HepG2 (cell line): ENCODE measurements around the gene FGF19. TPM values are rescaled to one million over a fixed set of nuclear protein-coding genes. Genes with fewer than 3 reads are reported as not detected.

Experiments
- ATAC-seq: fragments of 200-7000 bp; cut with Tn5 transposase; 3 replicates; pipeline ENCODE4 v1.9.1; 2020; ENCODE audit warnings: mild to moderate bottlenecking, moderate library complexity
- BruUV-seq: library from RNA; stranded (reverse); fragments of 400-500 nt; replicated peaks from 2 replicates; lab custom pipeline; 2021; lab: Mats Ljungman, UMichigan
- CTCF ChIA-PET: fragments of 300-600 bp; formaldehyde crosslinking; extraction: SDS; loops from one replicate; lab custom pipeline; 2021; ENCODE audit warnings: low total read pairs, inconsistent platforms, low intra/inter-chr PET ratio; lab: Yijun Ruan, JAX
- POLR2A ChIA-PET: fragments of 350-600 bp; sonication (Branson Sonifier 250); formaldehyde crosslinking; loops from one replicate; lab custom pipeline; 2020; ENCODE audit warnings: antibody characterized with exemption, inconsistent platforms; lab: Yijun Ruan, JAX
- DNase-seq: peaks from one replicate; pipeline ENCODE4 v3.0.0-alpha.2; 2015; ENCODE audit warnings: low spot score
- FAIRE-seq: peaks from 3 replicates; lab custom pipeline; 2011; peaks lifted over from hg19 to GRCh38; lab: Jason Lieb, UNC
- H2AFZ ChIP-seq: one replicate; pipeline ENCODE4 v1.6.1; 2011; ENCODE audit warnings: low read length, inconsistent platforms
- H3K27ac ChIP-seq: fragments of 300-600 bp; 3 replicates; pipeline ENCODE4 v1.8.0; 2011; ENCODE audit warnings: mixed run types, mild to moderate bottlenecking, mixed read lengths, low read length, inconsistent platforms; ENCODE audit not compliant: insufficient read depth; ENCODE audit errors: extremely low read length
- H3K27me3 ChIP-seq, 2 experiments: fragments of 200-600 bp in 1 of 2; 2 replicates in 1 of 2; 3 replicates in 1 of 2; pipeline versions ENCODE4 v1.6.0 to v1.8.0; 2011; ENCODE audit warnings: low read length in 2 of 2, mild to moderate bottlenecking in 2 of 2, moderate library complexity in 2 of 2, inconsistent platforms in 1 of 2; ENCODE audit not compliant: insufficient read depth in 2 of 2, control insufficient read depth in 1 of 2
- H3K36me3 ChIP-seq, 2 experiments: fragments of 200-600 bp in 1 of 2; replicated peaks in 1 of 2; 2 replicates in 1 of 2; 3 replicates in 1 of 2; pipeline versions ENCODE4 v1.5.1 to v1.8.0; 2011; ENCODE audit warnings: low read length in 2 of 2, inconsistent platforms in 1 of 2; ENCODE audit not compliant: insufficient read depth in 2 of 2, control insufficient read depth in 1 of 2
- H3K4me1 ChIP-seq: 2 replicates; pipeline ENCODE4 v1.5.1; 2012; ENCODE audit warnings: low read length, inconsistent platforms; ENCODE audit not compliant: insufficient read depth
- H3K4me2 ChIP-seq: 2 replicates; pipeline ENCODE4 v1.6.0; 2011; ENCODE audit warnings: low read depth, low read length, inconsistent platforms
- H3K4me3 ChIP-seq, 3 experiments: fragments of 200-600 bp in 1 of 3; sonication (generic), shearing (Covaris generic) in 1 of 3; replicated peaks in 1 of 3; 2 replicates each; pipeline ENCODE4 v1.5.1; 2011 to 2016; ENCODE audit warnings: low read length in 3 of 3, inconsistent platforms in 2 of 3, low read depth in 2 of 3, mild to moderate bottlenecking in 2 of 3, control low read depth in 1 of 3, mixed read lengths in 1 of 3; ENCODE audit not compliant: insufficient read depth in 1 of 3
- H3K79me2 ChIP-seq: one replicate; pipeline ENCODE4 v1.6.1; 2011; ENCODE audit warnings: low read length, inconsistent platforms; ENCODE audit not compliant: insufficient read depth
- H3K9ac ChIP-seq: 2 replicates; pipeline ENCODE4 v1.6.0; 2011; ENCODE audit warnings: mild to moderate bottlenecking, low read depth, low read length, inconsistent platforms; ENCODE audit not compliant: insufficient read depth
- H3K9me3 ChIP-seq: 2 replicates; pipeline ENCODE4 v1.5.1; 2012; ENCODE audit warnings: mild to moderate bottlenecking, low read length
- H4K20me1 ChIP-seq: 2 replicates; pipeline ENCODE4 v1.6.0; 2011; ENCODE audit warnings: inconsistent platforms, mild to moderate bottlenecking, low read length, moderate library complexity; ENCODE audit not compliant: insufficient read depth
- FIP1L1 ChIP-seq: fragments of 200-400 bp; formaldehyde crosslinking; IDR thresholded peaks from 2 replicates; pipeline ENCODE4 v1.6.1; 2018; ENCODE audit warnings: low read depth, mild to moderate bottlenecking, low read length, moderate library complexity, borderline replicate concordance; ENCODE audit not compliant: insufficient read depth
- KLF12 ChIP-seq: sonication (generic); formaldehyde crosslinking; IDR thresholded peaks from 2 replicates; pipeline ENCODE4 v1.4.0; 2020; ENCODE audit warnings: missing genetic modification reagents, borderline replicate concordance
- MED13 ChIP-seq: sonication (generic); formaldehyde crosslinking; IDR thresholded peaks from 2 replicates; pipeline ENCODE4 v1.5.0; 2020; ENCODE audit warnings: missing genetic modification reagents
- RFX5 ChIP-seq: IDR thresholded peaks from 2 replicates; pipeline ENCODE4 v1.6.1; 2011; ENCODE audit warnings: low read depth, low read length, improper control_type of control experiment
- STAT5B ChIP-seq: sonication (generic); formaldehyde crosslinking; IDR thresholded peaks from 2 replicates; pipeline ENCODE4 v1.4.0; 2020; ENCODE audit warnings: missing genetic modification reagents
- ZNF30 ChIP-seq: sonication (generic); formaldehyde crosslinking; IDR thresholded peaks from 2 replicates; pipeline ENCODE4 v1.5.0; 2020; ENCODE audit warnings: mild to moderate bottlenecking, missing genetic modification reagents
- WGBS: methylation state at CpG from one replicate; pipeline ENCODE4 v1.1.6; 2017; ENCODE audit warnings: low lambda C conversion rate; 5-methylcytosine and 5-hydroxymethylcytosine counted together
- in situ Hi-C: cut with HindIII; loops from 2 replicates; pipeline ENCODE4 v1.10.0; 2017; ENCODE audit warnings: low pct_unique_long_range_greater_than_20kb; ENCODE audit not compliant: extremely low pct_ligation_motif_present
- intact Hi-C: fragments of 100-400 bp; cut with micrococcal nuclease; formaldehyde crosslinking; loops from one replicate; pipeline ENCODE4 v1.10.0; 2022; ENCODE audit not compliant: unreplicated experiment
- polyA plus RNA-seq, 8 experiments: library from polyadenylated mRNA; depleted of rRNA in 3 of 8; stranded (reverse) in 7 of 8; unstranded in 1 of 8; fragments of >200 nt; fragmentation: Illumina TruSeq in 4 of 8; extraction: Trizol in 4 of 8; gene quantifications; 2 replicates each; pipeline versions ENCODE4 v1.2.1 to v1.2.3, GENCODE V29; 2011 to 2016; ENCODE audit warnings: low read depth in 4 of 8, missing spikeins in 1 of 8, mixed read lengths in 1 of 8; ENCODE audit not compliant: insufficient read depth in 1 of 8
- total RNA-seq, 5 experiments: library from RNA; depleted of rRNA; stranded (reverse); fragments of >200 nt; fragmentation: Illumina TruSeq; extraction: Trizol; gene quantifications; 2 replicates each; pipeline ENCODE4 v1.2.3, GENCODE V29; 2016; ENCODE audit warnings: low read depth in 1 of 5
- TF ChIP-seq, protein P1 (sequence below): sonication (generic); formaldehyde crosslinking; IDR thresholded peaks from 2 replicates; pipeline ENCODE4 v1.4.0; 2020; ENCODE audit warnings: mild to moderate bottlenecking, missing genetic modification reagents, borderline replicate concordance

The FGF19 gene
- total and polyA plus RNA-seq, 2 of the 13 experiments (the other 11 are each of a cell fraction or from before 2014, with no cell fraction given): 0.07 TPM; not detected in 1

DNA sequence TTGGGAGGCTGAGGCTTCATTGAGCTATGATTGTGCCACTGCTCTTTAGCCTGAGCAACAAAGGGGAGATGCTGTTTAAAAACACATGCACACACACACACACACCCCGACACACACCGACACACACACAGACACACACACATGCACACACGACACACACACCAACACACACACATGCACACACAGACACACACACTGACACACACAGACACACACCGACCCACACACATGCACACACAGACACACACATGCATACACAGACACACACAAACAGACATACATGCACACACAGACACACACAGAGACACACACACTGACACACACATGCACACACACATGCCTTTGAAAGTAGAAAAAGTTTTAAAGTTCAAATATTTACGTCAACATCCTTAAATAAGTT lies 23.1 kb downstream of the FGF19 start (continued):
- TF ChIP-seq, protein P1, sequence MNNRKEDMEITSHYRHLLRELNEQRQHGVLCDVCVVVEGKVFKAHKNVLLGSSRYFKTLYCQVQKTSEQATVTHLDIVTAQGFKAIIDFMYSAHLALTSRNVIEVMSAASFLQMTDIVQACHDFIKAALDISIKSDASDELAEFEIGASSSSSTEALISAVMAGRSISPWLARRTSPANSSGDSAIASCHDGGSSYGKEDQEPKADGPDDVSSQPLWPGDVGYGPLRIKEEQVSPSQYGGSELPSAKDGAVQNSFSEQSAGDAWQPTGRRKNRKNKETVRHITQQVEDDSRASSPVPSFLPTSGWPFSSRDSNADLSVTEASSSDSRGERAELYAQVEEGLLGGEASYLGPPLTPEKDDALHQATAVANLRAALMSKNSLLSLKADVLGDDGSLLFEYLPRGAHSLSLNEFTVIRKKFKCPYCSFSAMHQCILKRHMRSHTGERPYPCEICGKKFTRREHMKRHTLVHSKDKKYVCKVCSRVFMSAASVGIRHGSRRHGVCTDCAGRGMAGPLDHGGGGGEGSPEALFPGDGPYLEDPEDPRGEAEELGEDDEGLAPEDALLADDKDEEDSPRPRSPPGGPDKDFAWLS (CRISPR knock-in tag): no peak
- TF ChIP-seq ZNF30 (CRISPR knock-in tag) (no peak), STAT5B (CRISPR knock-in tag) (no peak), FIP1L1 (no peak), MED13 (CRISPR knock-in tag) (no peak)

DNA sequence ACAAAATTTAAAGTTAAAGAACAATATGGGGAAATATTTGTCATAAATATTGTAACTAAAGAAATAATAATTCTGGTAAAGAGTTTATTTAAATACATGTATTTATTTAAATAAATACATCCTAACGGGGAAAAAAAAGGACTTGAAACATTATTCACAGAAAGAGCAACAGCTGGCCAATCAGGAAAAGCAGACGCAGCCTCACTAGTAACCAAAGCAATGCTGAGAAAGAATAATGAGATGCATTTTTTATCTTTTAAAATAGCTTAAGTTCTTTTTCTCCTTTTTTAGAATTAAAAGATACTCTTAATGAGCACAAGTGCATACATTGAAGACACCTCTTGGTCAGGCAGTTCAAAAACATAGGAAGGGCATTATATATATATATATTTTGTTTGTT lies 26.1 kb downstream of the FGF19 start:
- peaks cover 3% of the 10 kb centered on the region; the same call in 1 of the 2 replicates for H4K20me1 ChIP-seq
- no peak overlapping the region for H3K4me2 ChIP-seq
- H3K79me2 ChIP-seq: peaks cover 20% of the 10 kb centered on the region
- no peak for FAIRE-seq
- no peak for DNase-seq
- H3K9ac ChIP-seq: no peak overlapping the region
- H2AFZ ChIP-seq: no peak overlapping the region
- H3K36me3 ChIP-seq: no peaks in the 10 kb centered on the region
- no peak overlapping the region for H3K27ac ChIP-seq
- in situ Hi-C loops: loop anchor here (10.0 kb wide), 1 partner anchor 573 kb away; no protein-coding TSS in a partner anchor
- no peaks in the 10 kb centered on the region; a peak in 1 of 5 replicates for H3K27me3 ChIP-seq
- ChIA-PET CTCF (no interaction called here), POLR2A (interaction anchor here (1.4 kb wide), 1 partner anchor 32 kb away, joined by 3 read pairs; no protein-coding TSS in a partner anchor)
- intact Hi-C loops: no loop called here
- no peak overlapping the region for H3K4me3 ChIP-seq
- no TSS peak for BruUV-seq
- ATAC-seq: no peak
- TF ChIP-seq RFX5 (peak; percentile 90), KLF12 (CRISPR knock-in tag) (no peak)
- peaks cover 35% of the 10 kb centered on the region for H3K4me1 ChIP-seq
- WGBS: 79% methylated on average over 2 of the region's 2 CpGs
- H3K9me3 ChIP-seq: no peaks in the 10 kb centered on the region
